Stimulated activated CD4-positive, alpha-beta T cell treated with anti-CD3 and anti-CD28 coated beads, Interleukin-15, amount 100 ng/mL, for 48 hours (primary cell): ENCODE data around the gene KLK14.

Experiments
- DNase-seq, 2 donors: peaks; one replicate each; pipeline ENCODE4 v3.0.0-alpha.2; 2020; ENCODE audit warnings: low read depth in 2 of 2

KLK14 gene

GRCh38 chr19:51086153-51086850, 3.6 kb upstream of the KLK14 start:
- DNase-seq = no peak

DNA sequence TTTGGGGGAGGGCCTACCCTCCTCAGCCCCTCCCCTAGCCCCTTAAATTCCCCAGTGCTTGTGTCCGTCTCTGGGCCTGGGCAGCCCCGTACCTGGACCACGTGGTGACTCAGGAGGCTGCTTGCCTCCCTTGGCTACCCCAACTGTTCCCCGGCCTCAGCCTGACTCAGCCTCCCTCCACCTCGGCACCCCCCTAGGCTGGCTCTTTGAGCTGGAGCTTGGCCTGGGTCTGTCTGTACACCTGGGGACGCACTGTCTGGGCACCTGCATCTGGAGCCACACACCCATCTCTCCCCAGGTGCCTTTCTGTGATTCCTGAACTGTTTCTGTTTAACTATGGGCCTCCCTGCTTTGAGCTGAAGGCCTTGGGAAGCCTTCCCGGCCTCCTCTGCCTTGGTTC, 1.8 kb upstream of the KLK14 start:
- DNase-seq = no peak

DNA sequence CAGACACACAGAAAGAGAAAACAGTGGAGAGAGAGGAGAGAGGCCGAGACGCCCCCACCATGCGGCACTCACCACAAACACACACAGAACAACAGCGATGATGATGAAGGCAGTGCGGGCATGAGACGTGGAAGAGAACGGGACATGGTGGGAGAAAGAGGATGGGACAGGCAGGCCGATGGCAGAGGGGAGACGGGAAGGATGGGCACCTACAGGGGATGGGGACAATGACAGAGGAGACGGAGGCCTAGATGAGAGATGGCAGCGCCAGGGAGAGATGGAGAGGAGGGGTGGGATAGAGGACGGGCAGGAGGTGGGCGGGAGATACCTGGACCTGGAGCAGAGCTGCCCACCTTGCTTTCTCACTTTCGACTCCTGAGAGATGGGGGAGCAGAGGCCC, 1.1 kb upstream of the KLK14 start:
- no peak for DNase-seq

DNA sequence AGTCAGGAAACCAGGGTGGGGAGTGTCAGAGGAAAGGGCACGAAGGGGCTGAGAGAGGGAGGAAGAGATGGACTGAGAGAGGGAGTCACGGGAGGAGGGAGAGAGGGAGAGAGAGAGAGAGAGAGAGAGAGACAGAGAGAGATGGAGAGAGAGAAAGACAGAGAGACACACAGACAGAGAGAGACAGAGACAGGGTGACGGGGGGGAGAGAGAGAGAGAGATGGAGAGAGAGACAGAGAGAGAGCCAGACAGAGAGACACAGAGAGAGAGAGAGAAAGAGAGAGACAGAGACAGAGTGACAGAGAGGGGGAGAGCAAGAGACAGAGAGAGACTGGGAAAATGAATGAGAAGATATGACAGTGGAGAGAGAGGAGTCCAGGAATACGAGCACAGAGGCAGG, 494 bp upstream of the KLK14 start:
- DNase-seq = no peak

GRCh38 chr19:51081476-51081875, 1.2 kb downstream of the KLK14 start:
- no peak for DNase-seq

GRCh38 chr19:51079481-51080110, 3.1 kb downstream of the KLK14 start:
- DNase-seq = no peak

DNA sequence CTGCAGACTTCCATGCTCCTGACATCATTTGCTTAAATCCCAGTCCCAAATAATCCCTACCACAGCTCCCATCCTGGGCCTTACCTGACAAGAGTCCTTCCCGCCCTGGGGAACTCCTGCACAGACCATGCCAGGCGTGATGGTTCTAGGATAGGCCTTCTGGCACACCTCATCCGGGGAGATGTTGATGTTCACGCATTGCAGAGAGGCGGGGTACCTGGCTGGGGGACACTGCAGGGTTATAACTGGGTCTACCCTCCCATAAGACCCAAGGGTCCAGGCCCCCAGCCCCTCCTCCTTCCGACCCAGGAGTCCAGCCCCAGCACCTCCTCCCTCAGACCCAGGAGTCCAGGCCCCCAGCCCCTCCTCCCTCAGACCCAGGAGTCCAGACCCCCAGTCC, 4.0 kb downstream of the KLK14 start:
- no peak for DNase-seq

- no peak for DNase-seq
These were observed 4.6 kb downstream of the KLK14 start for GRCh38 chr19:51078104-51078503.

GRCh38 chr19:51076631-51077213, 6.0 kb downstream of the KLK14 start:
- no peak for DNase-seq

DNA sequence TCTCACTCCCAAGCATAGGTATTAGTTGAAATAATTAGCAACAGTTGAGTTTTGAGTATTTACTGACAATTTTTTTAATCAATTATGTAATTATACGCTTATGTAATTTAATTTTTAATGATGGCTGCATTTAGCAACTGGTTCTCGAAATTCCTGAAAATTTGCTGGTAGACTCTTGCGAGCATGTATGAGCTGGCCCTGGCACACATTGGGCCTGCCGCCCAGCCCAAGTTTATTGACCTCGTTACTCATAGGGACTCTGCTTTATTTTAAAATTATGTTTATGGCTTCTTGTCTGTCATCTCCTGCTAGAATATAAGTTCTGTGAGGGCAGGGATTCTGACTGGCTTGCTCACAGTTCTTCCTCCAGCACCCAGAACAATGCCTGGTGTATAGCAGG, 6.7 kb downstream of the KLK14 start:
- DNase-seq = no peak

DNA sequence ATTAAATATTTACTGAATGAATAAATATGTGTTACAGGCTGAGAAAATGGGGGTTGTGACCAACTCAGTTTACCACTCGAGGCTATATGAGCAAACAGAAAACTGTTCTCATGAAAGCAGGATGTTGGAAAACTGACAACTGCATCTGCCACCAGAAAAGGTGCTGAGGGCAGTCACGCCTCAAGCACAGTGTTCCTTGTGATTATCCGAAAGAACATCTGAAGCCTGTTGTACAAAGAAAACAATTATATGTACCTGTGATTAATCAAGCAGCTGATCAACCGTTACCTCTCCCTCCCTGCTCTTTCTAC, 11.6 kb downstream of the KLK14 start:
- no peak for DNase-seq

GRCh38 chr19:51070334-51071094, 12.2 kb downstream of the KLK14 start:
- no peak for DNase-seq

GRCh38 chr19:51066393-51067186, 16.1 kb downstream of the KLK14 start:
- DNase-seq = no peak

- no peak for DNase-seq
These were observed 17.3 kb downstream of the KLK14 start for GRCh38 chr19:51065221-51065960.

DNA sequence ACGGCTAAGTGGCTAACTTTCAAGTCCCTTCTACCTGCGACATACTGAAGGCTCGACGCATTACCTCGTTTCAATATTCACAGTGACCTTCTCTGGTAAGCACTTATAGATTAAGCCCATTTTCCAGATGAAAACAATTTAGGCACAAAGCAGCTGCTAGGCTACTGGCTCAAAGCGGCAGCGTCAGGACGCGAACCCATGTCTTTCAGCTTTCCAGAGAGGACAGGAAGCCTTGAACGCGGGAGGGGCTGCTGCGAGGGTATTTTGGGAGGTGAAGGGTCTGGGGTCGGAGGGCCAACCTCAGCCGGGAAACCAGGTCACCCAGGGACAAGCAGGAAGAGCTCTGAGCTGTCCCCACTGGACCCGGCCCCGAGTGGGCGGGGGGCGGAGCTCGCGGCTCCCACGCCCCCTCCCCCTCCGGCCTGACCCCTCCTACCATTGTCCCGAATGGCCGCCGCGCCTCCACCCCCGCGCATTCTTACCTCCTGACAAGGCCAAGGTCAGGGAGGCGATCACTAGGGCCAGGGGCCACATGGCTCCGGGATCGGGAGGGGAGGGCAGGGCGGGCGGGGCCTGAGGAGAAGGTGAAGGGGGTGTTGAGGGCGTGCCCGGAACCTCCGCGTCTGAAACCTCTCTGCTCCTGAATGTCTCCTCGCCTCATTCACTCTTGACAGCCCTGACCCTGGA, 18.0 kb downstream of the KLK14 start, which contains the start of gene KLK13:
KLK13 (minus strand) TSS at position 559 of the 687 bp plus-strand sequence; CDS start at position 534, 25 bp downstream.
- no peak for DNase-seq

DNA sequence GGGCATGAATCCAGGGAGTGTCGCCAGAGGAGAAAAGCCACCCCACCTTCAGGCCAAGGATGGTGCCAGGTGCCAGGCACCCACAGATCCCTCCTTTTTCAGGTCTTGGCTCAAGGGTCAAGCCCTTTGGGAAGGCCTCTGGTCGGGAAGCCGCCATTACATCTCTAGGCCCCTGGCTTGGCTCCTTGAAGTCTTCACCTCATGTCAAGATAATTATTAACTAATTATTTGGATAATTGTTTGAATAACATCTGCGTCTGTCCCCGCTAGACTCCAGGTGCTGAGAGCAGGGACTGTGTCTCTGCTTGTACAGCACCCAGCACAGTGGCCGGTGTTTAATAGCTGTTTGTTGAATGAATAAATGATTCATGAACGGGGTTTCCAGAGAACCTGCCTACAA, 19.0 kb downstream of the KLK14 start:
- DNase-seq = no peak

DNA sequence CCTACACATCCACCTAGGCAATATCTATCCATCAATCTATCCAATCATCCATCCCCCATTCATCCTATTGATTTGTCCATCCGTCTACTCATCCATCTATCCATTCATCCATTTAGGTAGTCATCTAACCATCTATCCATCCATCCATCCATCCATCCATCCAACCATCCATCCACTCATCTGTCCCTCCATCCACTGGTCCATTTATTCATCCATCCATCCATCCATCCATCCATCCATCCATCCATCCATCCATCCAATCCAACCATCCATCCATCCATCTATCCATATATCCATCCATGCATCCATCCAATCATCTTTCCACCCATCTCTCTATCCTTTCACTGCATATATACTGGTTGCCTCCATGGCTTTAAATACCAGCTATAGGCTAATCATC, 21.7 kb downstream of the KLK14 start:
- no peak for DNase-seq

DNA sequence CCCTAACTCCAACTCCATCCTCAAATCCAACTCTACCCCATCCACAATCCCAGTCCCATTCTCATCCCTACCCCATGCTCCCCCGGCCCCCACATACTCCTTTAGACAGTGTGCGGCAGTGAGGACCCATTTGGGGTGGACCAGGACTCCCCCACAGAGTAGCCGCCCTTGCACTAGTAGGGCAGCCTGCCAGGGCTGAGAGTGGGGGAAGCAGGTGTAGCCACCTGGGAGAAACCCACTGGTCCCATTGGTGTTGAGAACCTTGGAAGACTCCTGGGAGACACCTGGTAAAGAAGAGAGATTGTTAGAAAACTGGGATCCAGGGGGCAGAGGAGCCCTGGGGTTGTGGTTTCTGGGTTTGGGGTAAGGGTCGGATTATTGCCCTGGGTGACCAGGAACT, 22.4 kb downstream of the KLK14 start:
- no peak for DNase-seq

DNA sequence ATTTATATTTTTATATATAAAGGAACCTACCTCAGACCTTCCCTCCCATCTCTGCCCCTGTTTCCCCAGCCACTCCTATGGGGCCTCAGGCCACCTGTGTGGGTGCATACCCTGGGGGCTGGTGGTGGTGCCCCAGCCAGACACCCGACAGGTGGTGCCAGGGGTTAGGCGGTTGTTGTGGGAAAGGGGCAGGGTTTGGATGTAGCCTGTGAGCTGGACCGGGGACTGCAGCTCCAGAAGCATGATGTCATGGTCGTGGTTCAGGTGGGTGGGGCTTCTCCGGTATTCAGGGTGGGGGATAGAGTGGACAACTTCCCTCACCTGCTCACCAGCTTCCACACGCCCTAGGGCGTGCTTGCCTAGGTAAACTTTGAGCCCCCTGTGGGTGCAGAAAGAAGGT, 23.0 kb downstream of the KLK14 start:
- DNase-seq = no peak

DNA sequence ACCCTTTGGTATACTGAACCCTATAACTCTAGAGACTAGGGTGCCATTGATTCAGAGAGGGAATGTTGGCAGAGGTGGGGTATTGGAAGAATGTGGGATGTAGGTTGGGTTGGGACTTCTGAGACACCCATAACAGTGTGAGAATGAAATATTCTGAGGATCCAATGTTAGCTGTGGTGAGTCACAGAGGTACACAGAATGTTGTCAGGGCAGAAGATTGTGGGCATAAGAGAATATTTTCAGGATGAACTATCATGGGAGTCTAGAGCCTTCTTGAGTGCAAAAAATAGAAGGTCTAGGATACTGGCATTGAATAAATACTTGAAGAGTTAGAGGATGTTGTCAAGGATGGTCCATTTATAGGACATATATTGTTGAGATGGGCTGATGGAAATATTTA, 26.8 kb downstream of the KLK14 start:
- DNase-seq = no peak

DNA sequence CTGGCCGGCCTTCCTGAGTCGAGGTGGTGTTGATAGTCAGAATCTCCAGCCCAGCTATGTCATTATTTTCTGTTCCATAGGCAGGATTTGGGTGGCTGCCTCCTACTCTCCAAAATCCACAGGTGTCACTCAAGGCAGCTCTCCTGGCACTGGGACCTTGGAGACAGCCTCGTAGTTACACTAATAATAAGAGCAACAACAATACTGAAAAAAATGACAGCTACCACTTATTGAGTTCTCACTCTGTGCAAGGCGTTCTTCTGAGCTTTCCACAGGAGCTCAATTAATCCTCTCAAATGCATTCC, 35.7 kb downstream of the KLK14 start:
- no peak for DNase-seq
